Colonic mucosa (tissue), 4 donors: ENCODE measurements around the gene FBXL7. TPM values are rescaled to one million over a fixed set of nuclear protein-coding genes. Genes with fewer than 3 reads are reported as not detected.

Experiments used
- DNase-seq: peaks from one replicate; pipeline ENCODE4 v3.0.0-alpha.2; 2020
- H3K27ac ChIP-seq: fragments of 200-600 bp; one replicate; pipeline ENCODE4 v1.8.0; 2021
- H3K27me3 ChIP-seq: fragments of 200-600 bp; one replicate; pipeline ENCODE4 v1.8.0; 2021
- H3K36me3 ChIP-seq: fragments of 200-600 bp; one replicate; pipeline ENCODE4 v1.8.0; 2021
- H3K4me1 ChIP-seq: fragments of 200-600 bp; one replicate; pipeline ENCODE4 v1.8.0; 2021; ENCODE audit warnings: mild to moderate bottlenecking
- H3K4me3 ChIP-seq: fragments of 200-600 bp; one replicate; pipeline ENCODE4 v1.8.0; 2021
- H3K9ac ChIP-seq, 2 donors: one replicate each; pipeline ENCODE4 v1.7.0; 2013; ENCODE audit warnings: control low read depth in 2 of 2, low read depth in 2 of 2, low read length in 2 of 2
- H3K9me3 ChIP-seq: fragments of 200-600 bp; one replicate; pipeline ENCODE4 v1.8.0; 2021
- intact Hi-C: fragments of 100-400 bp; cut with DNase I; formaldehyde crosslinking; loops from one replicate; pipeline ENCODE4 v1.14.1; 2022
- total RNA-seq, 2 donors: library from RNA; stranded (reverse); fragmentation: NEBNext Ultra II Directional in 1 of 2; extraction: Animal tissue kit (Norgen Biotek cat#: 25700) in 1 of 2; gene quantifications; one replicate each; pipeline ENCODE4 v1.2.1, GENCODE V29; 2021
- TF ChIP-seq, protein P1 (sequence below): fragments of 200-600 bp; IDR thresholded peaks from one replicate; pipeline ENCODE4 v1.8.0; 2022; ENCODE audit warnings: antibody characterized with exemption, mild to moderate bottlenecking
- donor health status: healthy.
- donor health status: DM: no; HTN: no; CAD: no.
- donor health status: DM: no; HTN: no; CAD: no.

FBXL7 gene
- total RNA-seq, 2 donors from 2014 or later = 1.6 to 3.0 TPM

GRCh38 chr5:15789642-15790041 is 289.7 kb downstream of the FBXL7 start:
- Histone ChIP-seq H3K27me3 (no peaks in the 10 kb centered on the region), H3K9ac (no peak overlapping the region), H3K4me1 (no peaks in the 10 kb centered on the region), H3K9me3 (no peaks in the 10 kb centered on the region), H3K36me3 (no peaks in the 10 kb centered on the region), H3K4me3 (no peak overlapping the region), H3K27ac (no peak overlapping the region)
- no peak for DNase-seq
- intact Hi-C loops = no loop called here
- TF ChIP-seq, protein P1, sequence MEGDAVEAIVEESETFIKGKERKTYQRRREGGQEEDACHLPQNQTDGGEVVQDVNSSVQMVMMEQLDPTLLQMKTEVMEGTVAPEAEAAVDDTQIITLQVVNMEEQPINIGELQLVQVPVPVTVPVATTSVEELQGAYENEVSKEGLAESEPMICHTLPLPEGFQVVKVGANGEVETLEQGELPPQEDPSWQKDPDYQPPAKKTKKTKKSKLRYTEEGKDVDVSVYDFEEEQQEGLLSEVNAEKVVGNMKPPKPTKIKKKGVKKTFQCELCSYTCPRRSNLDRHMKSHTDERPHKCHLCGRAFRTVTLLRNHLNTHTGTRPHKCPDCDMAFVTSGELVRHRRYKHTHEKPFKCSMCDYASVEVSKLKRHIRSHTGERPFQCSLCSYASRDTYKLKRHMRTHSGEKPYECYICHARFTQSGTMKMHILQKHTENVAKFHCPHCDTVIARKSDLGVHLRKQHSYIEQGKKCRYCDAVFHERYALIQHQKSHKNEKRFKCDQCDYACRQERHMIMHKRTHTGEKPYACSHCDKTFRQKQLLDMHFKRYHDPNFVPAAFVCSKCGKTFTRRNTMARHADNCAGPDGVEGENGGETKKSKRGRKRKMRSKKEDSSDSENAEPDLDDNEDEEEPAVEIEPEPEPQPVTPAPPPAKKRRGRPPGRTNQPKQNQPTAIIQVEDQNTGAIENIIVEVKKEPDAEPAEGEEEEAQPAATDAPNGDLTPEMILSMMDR = no peak

GRCh38 chr5:15790446-15791018 is 290.6 kb downstream of the FBXL7 start:
- no peak overlapping the region for H3K27ac ChIP-seq
- TF ChIP-seq, protein P1 = no peak

GRCh38 chr5:15791274-15791673 is 291.3 kb downstream of the FBXL7 start:
- Histone ChIP-seq H3K36me3 (no peaks in the 10 kb centered on the region), H3K4me3 (no peak overlapping the region), H3K9me3 (no peaks in the 10 kb centered on the region), H3K4me1 (no peaks in the 10 kb centered on the region), H3K9ac (no peak overlapping the region), H3K27me3 (no peaks in the 10 kb centered on the region), H3K27ac (no peak overlapping the region)
- intact Hi-C loops = no loop called here
- TF ChIP-seq, protein P1 = no peak
- DNase-seq = no peak

More at GRCh38 chr5:15790446-15791018, 290.6 kb downstream of the FBXL7 start:
- Histone ChIP-seq H3K9ac (no peak overlapping the region), H3K36me3 (no peaks in the 10 kb centered on the region), H3K9me3 (no peaks in the 10 kb centered on the region), H3K27me3 (no peaks in the 10 kb centered on the region), H3K4me1 (no peaks in the 10 kb centered on the region), H3K4me3 (no peak overlapping the region)
- intact Hi-C loops = no loop called here
- DNase-seq = no peak

DNA sequence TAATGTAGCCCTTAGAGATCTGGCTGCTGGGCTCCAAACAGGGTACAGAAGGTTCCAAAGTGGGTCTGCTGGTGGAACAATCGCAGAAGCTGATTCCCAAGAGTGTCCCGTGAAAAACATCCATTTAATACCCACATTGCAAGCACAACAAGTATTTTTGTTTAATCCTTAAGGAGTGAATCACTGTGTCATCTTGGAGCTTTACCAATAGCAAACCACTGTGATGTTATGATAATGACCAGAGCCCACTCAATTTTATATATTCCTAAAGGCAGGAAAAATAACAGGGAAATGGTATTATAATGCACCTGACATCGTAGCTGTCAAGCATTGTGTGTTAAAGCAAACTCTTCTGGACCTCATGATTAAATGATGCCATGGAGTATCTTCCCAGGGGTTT is 291.9 kb downstream of the FBXL7 start:
- Histone ChIP-seq H3K27me3 (no peaks in the 10 kb centered on the region), H3K9ac (no peak overlapping the region), H3K9me3 (no peaks in the 10 kb centered on the region), H3K4me1 (no peaks in the 10 kb centered on the region), H3K4me3 (no peak overlapping the region), H3K36me3 (no peaks in the 10 kb centered on the region), H3K27ac (no peak overlapping the region)
- intact Hi-C loops = no loop called here
- no peak for DNase-seq
- TF ChIP-seq, protein P1 = no peak

- no peak overlapping the region for H3K27ac ChIP-seq
- H3K9me3 ChIP-seq = no peaks in the 10 kb centered on the region
- H3K4me1 ChIP-seq = no peaks in the 10 kb centered on the region
- no peaks in the 10 kb centered on the region for H3K36me3 ChIP-seq
- H3K27me3 ChIP-seq = no peaks in the 10 kb centered on the region
- intact Hi-C loops = no loop called here
- no peak overlapping the region for H3K4me3 ChIP-seq
- DNase-seq = no peak
- H3K9ac ChIP-seq = no peak overlapping the region
- TF ChIP-seq, protein P1 = no peak
These were observed 294.3 kb downstream of the FBXL7 start for GRCh38 chr5:15794052-15794985.
